ENCODE results near the gene CITED1.

DNA sequence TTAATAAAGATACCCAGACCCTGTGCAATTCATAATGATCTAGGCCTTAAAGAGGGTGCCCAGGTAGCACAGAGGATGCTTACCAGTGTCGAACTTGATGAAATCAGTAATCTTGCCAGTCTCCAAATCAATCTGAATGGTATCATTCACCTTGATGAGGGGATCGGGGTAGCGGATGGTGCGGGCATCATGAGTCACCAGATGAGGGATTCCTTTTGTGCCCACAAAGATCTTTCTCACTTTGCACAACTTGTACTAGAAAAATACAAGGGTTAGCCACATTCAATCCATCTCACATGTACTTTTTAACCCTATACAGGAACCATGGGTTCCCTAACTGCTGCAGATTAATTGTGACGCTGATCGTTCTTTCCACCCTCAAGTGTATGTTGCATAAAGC, 32.0 kb downstream of the CITED1 start:
- TF ChIP-seq, protein P1, sequence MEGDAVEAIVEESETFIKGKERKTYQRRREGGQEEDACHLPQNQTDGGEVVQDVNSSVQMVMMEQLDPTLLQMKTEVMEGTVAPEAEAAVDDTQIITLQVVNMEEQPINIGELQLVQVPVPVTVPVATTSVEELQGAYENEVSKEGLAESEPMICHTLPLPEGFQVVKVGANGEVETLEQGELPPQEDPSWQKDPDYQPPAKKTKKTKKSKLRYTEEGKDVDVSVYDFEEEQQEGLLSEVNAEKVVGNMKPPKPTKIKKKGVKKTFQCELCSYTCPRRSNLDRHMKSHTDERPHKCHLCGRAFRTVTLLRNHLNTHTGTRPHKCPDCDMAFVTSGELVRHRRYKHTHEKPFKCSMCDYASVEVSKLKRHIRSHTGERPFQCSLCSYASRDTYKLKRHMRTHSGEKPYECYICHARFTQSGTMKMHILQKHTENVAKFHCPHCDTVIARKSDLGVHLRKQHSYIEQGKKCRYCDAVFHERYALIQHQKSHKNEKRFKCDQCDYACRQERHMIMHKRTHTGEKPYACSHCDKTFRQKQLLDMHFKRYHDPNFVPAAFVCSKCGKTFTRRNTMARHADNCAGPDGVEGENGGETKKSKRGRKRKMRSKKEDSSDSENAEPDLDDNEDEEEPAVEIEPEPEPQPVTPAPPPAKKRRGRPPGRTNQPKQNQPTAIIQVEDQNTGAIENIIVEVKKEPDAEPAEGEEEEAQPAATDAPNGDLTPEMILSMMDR (IDR thresholded peaks at IDR 0.05) = no peak
- TF ChIP-seq POLR2A (IDR thresholded peaks at IDR 0.05) (no peak), EP300 (IDR thresholded peaks at IDR 0.05) (no peak)
